CD4-positive, alpha-beta T cell treated with Interleukin-21 for 1 hour (primary cell): ENCODE data around the gene PSMB3.

Experiments used
- DNase-seq: peaks from one replicate; pipeline ENCODE4 v3.0.0-alpha.2; 2020

The PSMB3 gene

DNA sequence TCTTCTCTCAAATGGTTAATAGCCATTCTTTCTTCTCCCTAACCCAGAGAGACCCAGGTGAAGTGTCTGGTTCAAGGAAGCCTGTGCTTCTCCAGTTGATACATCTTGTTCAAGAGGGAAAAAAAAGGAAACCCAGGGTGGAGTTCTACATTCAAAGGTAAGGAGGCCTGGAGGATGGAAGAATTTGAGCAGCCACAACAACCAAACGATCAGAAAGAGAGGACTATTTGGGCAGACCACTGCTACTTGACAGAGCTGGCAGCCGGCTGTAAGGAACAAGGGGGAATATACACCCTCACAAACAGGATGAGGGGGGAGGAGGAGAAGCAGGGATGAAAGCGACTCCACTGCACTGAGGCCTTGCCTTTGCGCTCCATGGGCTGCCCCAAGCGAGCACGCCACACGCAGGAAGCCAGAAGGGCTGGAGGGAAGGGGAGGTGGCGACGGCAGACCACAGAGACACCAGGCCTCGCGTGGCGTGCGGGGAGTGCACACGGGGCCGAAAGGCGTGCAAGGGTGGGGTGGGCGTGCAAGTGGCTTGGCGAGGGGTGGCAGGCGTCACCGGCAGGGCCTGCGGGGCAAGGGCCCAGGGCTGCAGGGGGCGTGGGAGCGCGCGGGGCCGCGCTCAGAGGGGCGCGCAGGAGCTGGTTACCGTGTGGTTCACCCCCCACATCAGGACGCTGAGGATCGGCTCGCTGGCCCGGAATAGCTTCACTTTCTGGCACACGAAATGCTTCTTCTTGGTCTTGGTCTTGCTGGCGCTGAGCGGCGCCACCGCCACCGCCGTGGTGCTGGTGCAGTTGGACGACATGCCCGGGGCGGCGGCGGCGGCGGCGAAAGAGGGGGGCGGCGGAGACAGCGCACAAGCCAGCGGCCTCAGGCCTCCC, 46.3 kb downstream of the PSMB3 start:
- peak; percentile 54 for DNase-seq

DNA sequence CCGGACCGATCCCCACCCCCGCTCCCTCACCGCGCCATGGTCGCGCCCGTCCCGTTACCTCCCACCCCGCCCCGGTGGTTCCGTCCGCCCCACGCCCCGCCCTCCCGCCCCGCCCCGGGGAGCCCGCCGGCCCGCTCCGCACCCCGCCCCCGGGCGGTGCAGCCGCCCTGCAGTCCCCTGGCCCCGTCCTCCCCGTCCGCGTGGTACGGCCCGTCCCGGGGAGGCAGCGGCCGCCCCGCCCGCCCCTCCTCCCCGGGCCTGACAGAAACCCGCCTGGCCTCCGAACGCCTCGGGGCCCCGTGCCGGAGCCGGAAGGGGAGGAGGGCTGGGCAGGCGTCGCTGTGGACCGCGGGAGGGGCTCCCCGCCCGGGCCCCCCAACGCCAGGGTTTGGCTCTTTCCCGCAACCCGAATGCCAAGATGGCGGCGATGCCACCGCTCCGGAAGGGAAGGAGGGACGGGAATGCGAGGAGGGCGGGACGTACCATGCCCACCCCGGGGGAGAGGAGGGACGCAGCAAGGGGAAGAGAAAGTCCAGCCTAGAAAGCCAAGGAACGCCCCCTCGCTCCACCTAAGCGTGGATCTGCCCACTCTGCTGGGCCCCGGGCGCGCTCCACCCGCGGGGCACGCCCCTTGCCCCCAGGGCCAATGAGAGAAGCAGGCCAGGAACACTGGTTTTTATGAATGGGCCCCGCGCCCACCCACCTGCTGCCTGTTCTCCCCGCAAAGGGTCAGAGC, 47.1 kb downstream of the PSMB3 start, which contains the start of gene PIP4K2B:
Gene PIP4K2B, minus strand, starts transcription at position 56 of the 736 bp plus-strand sequence. CDS start 132 bp downstream, outside the sequence.
- DNase-seq: peak; percentile 91

DNA sequence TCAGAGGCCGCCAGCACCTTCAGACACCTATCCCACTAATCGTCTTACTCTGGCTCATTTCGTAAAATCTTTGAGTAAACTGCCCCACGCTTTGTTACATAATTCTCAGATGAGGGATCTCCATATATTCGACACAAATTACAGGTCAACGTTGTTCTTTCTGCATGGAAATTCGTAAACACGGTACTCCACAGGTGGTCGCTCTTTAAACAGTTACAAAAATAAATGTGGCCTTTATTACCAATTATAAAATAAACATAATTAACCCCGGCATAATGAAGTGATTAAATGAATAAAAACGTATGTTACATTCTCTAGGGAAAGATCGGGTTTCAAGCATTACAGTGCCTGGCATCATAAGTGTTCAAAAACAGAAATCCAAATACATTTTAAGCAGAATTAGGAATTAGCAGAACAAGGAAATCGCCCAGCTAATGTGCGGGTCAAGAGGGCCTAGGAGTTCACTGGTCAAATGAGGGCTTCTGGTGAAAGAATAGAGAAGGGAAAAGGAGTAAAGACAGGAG, 47.8 kb downstream of the PSMB3 start:
- DNase-seq: no peak

DNA sequence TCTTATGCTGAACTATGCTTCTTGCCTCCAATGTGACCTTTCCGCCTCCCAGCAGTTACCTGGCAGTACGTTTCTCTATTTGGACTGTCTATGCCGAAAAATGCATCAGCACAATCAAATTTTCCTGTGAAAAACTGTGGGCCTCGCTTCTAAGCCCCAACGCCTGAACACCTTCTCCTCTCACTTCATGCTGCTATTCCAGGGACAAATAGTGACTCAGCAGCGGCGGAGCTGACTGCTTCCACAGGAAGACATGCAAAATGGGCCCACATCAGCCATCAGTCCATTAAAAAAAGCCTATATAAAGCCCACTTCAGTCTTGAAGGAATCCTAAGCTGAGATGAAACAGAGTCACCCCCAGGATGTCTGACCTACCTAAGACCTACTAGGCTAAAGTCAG, 57.3 kb downstream of the PSMB3 start:
- no peak for DNase-seq
